Esophagus (tissue), 2 donors: Measurements from ENCODE around the gene STK26. TPM values are rescaled to one million over a fixed set of nuclear protein-coding genes. Genes with fewer than 3 reads are reported as not detected.

Experiments used
- H3K27ac ChIP-seq, 2 donors: one replicate each; pipeline ENCODE4 v1.5.1; 2013; ENCODE audit warnings: low read depth in 2 of 2, mild to moderate bottlenecking in 2 of 2, inconsistent platforms in 1 of 2, low read length in 1 of 2, moderate library complexity in 1 of 2
- H3K27me3 ChIP-seq, 2 donors: one replicate each; pipeline ENCODE4 v1.6.1; 2013; ENCODE audit warnings: low read length in 2 of 2, control low read depth in 1 of 2, mild to moderate bottlenecking in 1 of 2; ENCODE audit not compliant: insufficient read depth in 2 of 2, control insufficient read depth in 1 of 2
- H3K36me3 ChIP-seq, 2 donors: one replicate each; pipeline ENCODE4 v1.6.1; 2013; ENCODE audit warnings: low read length in 1 of 2; ENCODE audit not compliant: control insufficient read depth in 2 of 2, insufficient read depth in 2 of 2
- H3K4me1 ChIP-seq, 2 donors: one replicate each; pipeline ENCODE4 v1.6.1; 2013; ENCODE audit warnings: low read length in 1 of 2; ENCODE audit not compliant: control insufficient read depth in 2 of 2, insufficient read depth in 2 of 2
- H3K4me3 ChIP-seq, 2 donors: one replicate each; pipeline ENCODE4 v1.5.1; 2013; ENCODE audit warnings: low read length in 2 of 2, mild to moderate bottlenecking in 2 of 2, low read depth in 1 of 2, moderate library complexity in 1 of 2
- H3K9me3 ChIP-seq, 2 donors: one replicate each; pipeline ENCODE4 v1.6.1; 2013; ENCODE audit warnings: mild to moderate bottlenecking in 2 of 2, low read depth in 1 of 2, low read length in 1 of 2, moderate library complexity in 1 of 2; ENCODE audit not compliant: control insufficient read depth in 2 of 2, insufficient read depth in 1 of 2
- WGBS, 2 donors: extraction: QIAGEN DNeasy Blood & Tissue Kit; methylation state at CpG; one replicate each; pipeline ENCODE4 v1.1.7; 2013; 5-methylcytosine and 5-hydroxymethylcytosine counted together
- polyA plus RNA-seq, 2 donors: library from polyadenylated mRNA; stranded (reverse); fragments of 200-250 nt; gene quantifications; one replicate each; pipeline ENCODE4 v1.2.3, GENCODE V29; 2013
- donor health status: healthy with polysubstance abuse.
- donor health status: Bipolar disorder and iron deficiency.

STK26 gene
- polyA plus RNA-seq: 1 to 10 TPM; 6.9 to 9.1 TPM

- H3K4me1 ChIP-seq: no peaks in the 10 kb centered on the region
- no peaks in the 10 kb centered on the region for H3K9me3 ChIP-seq
- H3K27ac ChIP-seq: peak within 1 kb of the TSS; percentile 72 to 85
- H3K4me3 ChIP-seq: peak within 1 kb of the TSS; percentile 54 to 92
- peaks cover 0 to 3% of the 10 kb centered on the region in 2 donors for H3K27me3 ChIP-seq
- no peaks in the 10 kb centered on the region for H3K36me3 ChIP-seq
- 0 to 25% methylated on average over 73 of the region's 73 CpGs for WGBS, 2 donors
Measured at GRCh38 chrX:132022967-132023895, at the start of gene STK26. STK26 (plus strand) TSS chrX:132023302; CDS start chrX:132023618, 316 bp downstream.

DNA sequence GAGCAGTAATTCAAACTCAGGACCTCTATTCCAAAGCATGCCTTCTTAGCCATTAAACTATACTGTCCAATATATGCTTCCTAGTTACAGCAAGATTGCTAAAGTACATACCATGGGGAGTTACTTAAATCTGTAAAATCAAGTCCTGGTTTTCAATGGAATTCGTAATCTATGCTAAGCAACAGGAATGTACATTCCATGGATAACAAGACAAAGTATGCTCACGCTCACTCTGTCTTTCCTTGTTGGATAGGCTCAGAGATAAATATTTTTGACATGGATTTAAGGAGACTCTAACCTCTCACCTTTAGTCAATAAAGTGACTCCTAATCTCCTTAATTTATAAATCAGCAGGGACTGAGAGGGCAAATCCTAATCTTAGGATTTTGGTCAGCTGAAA is 47.3 kb upstream of the STK26 start:
- H3K9me3 ChIP-seq: no peaks in the 10 kb centered on the region
- no peak overlapping the region for H3K4me3 ChIP-seq
- H3K27ac ChIP-seq: no peak overlapping the region
- H3K4me1 ChIP-seq: no peaks in the 10 kb centered on the region
- H3K36me3 ChIP-seq: no peaks in the 10 kb centered on the region
- WGBS, 2 donors: 60 to 77% methylated on average over 2 of the region's 2 CpGs
- H3K27me3 ChIP-seq: peaks cover 0 to 12% of the 10 kb centered on the region in 2 donors

DNA sequence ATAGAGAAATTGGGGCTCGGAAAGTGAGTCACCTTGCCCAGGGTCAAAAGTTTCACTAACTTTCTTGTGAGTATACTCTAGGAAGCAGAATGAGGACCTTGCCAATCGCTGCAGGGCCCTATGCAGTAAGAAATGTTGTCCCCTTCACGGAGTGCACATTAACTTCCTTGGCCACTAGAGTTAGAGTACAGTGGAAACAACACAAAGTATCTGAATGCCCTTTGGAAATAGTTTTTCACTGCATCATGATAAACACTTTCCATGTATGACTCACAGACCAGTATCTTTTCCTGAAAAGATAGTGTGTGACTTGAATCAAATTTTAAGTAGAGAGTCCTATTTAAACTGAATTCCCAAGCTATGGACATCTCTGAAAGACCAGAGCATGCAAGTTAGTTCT is 45.5 kb upstream of the STK26 start:
- Histone ChIP-seq H3K36me3 (no peaks in the 10 kb centered on the region), H3K9me3 (no peaks in the 10 kb centered on the region), H3K4me3 (no peak overlapping the region), H3K4me1 (no peaks in the 10 kb centered on the region), H3K27me3 (peaks cover 0 to 9% of the 10 kb centered on the region in 2 donors), H3K27ac (no peak overlapping the region)
- WGBS, 2 donors: 61 to 81% methylated on average over 3 of the region's 3 CpGs

- Histone ChIP-seq H3K4me1 (no peaks in the 10 kb centered on the region), H3K4me3 (no peak overlapping the region), H3K27ac (no peak overlapping the region), H3K36me3 (no peaks in the 10 kb centered on the region), H3K9me3 (no peaks in the 10 kb centered on the region), H3K27me3 (peaks cover 0 to 7% of the 10 kb centered on the region in 2 donors)
Measured at GRCh38 chrX:131979116-131979515, 44.0 kb upstream of the STK26 start.

- Histone ChIP-seq H3K27ac (no peak overlapping the region), H3K27me3 (peaks cover 0 to 9% of the 10 kb centered on the region in 2 donors), H3K4me1 (no peaks in the 10 kb centered on the region), H3K9me3 (no peaks in the 10 kb centered on the region), H3K36me3 (no peaks in the 10 kb centered on the region), H3K4me3 (no peak overlapping the region)
- WGBS, 2 donors: 40 to 72% methylated on average over 4 of the region's 4 CpGs
Measured at GRCh38 chrX:131985526-131986049, 37.5 kb upstream of the STK26 start.

- Histone ChIP-seq H3K36me3 (no peaks in the 10 kb centered on the region), H3K9me3 (no peaks in the 10 kb centered on the region), H3K27ac (no peak overlapping the region), H3K4me1 (no peaks in the 10 kb centered on the region), H3K27me3 (peaks cover 0 to 9% of the 10 kb centered on the region in 2 donors), H3K4me3 (no peak overlapping the region)
- 43 to 44% methylated on average over 5 of the region's 5 CpGs for WGBS, 2 donors
Measured at GRCh38 chrX:131987252-131987651, 35.9 kb upstream of the STK26 start.

DNA sequence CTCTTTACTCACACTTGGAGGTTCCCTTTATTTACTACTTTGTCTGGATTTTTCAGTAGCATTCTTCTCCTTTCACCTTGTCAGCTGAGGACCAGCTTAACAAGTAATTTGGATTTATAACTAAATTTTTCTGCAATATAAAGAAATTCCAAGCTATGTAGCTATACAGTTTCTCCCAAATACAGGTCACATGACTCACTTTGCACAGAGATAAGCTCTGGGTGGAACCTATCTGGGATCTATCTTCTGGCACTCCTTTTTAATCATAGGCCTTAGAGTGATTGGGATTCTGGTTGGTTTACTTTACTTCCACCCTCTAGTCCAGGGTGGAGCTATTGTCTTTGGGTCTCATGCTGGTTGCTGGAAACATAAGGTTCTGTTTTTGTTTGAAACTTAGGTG is 34.9 kb upstream of the STK26 start:
- no peak overlapping the region for H3K27ac ChIP-seq
- H3K27me3 ChIP-seq: peaks cover 0 to 9% of the 10 kb centered on the region in 2 donors
- no peaks in the 10 kb centered on the region for H3K4me1 ChIP-seq
- H3K4me3 ChIP-seq: no peak overlapping the region
- no peaks in the 10 kb centered on the region for H3K9me3 ChIP-seq
- H3K36me3 ChIP-seq: no peaks in the 10 kb centered on the region

DNA sequence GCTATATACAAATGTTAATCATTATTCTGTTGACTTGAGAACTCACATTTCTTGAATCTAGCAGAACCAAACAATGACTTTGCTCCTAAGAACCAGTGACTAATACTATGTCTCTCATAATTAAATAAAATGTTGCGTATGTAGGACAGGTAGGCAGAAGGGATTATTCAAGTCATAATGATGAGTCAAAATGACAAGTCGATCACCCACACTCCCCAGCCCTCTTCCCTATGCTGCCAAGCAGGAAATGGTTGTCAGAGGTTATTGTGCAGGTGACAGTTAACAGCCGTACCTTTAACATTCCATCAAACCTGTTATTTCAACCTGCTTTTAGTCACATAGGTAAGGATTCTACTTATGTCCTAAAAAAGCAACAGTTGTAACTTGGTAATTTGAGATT is 22.0 kb upstream of the STK26 start:
- H3K36me3 ChIP-seq: no peaks in the 10 kb centered on the region
- no peaks in the 10 kb centered on the region for H3K9me3 ChIP-seq
- H3K27ac ChIP-seq: no peak overlapping the region
- H3K4me1 ChIP-seq: no peaks in the 10 kb centered on the region
- H3K27me3 ChIP-seq: no peaks in the 10 kb centered on the region
- no peak overlapping the region for H3K4me3 ChIP-seq
- WGBS, 2 donors: 46 to 47% methylated on average over 3 of the region's 3 CpGs

GRCh38 chrX:132004728-132005127 is 18.4 kb upstream of the STK26 start:
- H3K9me3 ChIP-seq: no peaks in the 10 kb centered on the region
- no peaks in the 10 kb centered on the region for H3K36me3 ChIP-seq
- H3K4me1 ChIP-seq: no peaks in the 10 kb centered on the region
- 44 to 69% methylated on average over 4 of the region's 4 CpGs for WGBS, 2 donors
- H3K27ac ChIP-seq: peak overlapping the region; percentile 36 to 42
- H3K27me3 ChIP-seq: no peaks in the 10 kb centered on the region
- no peak overlapping the region for H3K4me3 ChIP-seq

DNA sequence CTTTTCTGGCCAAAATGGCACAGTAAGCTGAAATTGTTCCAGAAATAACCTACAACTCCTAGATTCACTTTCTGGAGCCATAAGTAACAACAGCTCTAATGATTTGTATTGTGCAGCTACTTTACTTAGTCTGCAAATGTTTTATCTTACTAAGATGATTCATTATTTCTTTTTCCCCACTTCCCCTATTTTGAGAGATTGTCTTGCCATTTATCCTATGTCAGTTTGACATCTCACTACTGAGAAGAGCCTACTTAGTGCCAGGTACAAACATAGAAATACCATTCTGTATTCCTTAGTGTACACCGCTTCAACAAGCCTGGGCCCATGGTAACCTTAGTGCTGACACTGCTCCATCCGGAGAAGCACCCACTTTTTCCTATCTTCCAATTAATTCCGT is 13.8 kb upstream of the STK26 start:
- Histone ChIP-seq H3K4me3 (no peak overlapping the region), H3K4me1 (no peaks in the 10 kb centered on the region), H3K27me3 (peaks cover 0 to 6% of the 10 kb centered on the region in 2 donors), H3K27ac (no peak overlapping the region), H3K9me3 (no peaks in the 10 kb centered on the region), H3K36me3 (no peaks in the 10 kb centered on the region)
- 81 to 94% methylated on average over 3 of the region's 3 CpGs for WGBS, 2 donors
